ENCODE measurements around the gene GFPT2.

Gene GFPT2

DNA sequence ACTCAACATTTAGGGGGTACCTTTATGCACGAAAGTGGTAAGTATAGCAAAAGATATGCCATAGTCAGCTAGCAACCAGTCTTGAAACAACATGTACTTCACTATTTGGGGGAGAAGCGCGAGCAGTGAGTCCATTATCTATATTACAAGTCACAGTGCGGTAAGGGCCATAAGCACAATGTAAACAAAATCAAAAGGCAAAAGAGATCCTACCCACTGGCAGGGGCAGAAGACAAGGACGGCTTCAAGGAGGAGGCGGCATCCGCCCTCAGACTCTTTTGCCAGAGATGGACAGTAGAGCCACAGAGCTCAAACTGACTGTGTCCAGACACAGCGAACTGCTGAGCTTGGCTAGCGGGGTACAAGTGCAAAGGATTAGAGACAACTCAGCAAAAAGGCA is 70.9 kb downstream of the GFPT2 start:
- Histone ChIP-seq H3K27me3 (ENCODE audit: control insufficient read depth in 1 of 2, insufficient read depth in 1 of 2, low read length in 2 of 2) (no peaks in the 10 kb centered on the region), H3K14ac (ENCODE audit: low read length in 2 of 2) (no peak overlapping the region), H3K9ac (ENCODE audit: low read length) (no peak overlapping the region), H2AK5ac (ENCODE audit: low read length, severe bottlenecking) (no peak overlapping the region), H3K4me2 (ENCODE audit: low read length, poor library complexity, severe bottlenecking) (no peak overlapping the region), H3K9me3 (ENCODE audit: control insufficient read depth, low read length) (peaks cover 61% of the 10 kb centered on the region), H3K4me1 (ENCODE audit: control insufficient read depth, insufficient read depth, low read depth, low read length) (no peaks in the 10 kb centered on the region), H2BK120ac (ENCODE audit: low read depth, low read length) (no peak overlapping the region), H3K4me3 (ENCODE audit: insufficient read depth in 1 of 2, low read depth in 1 of 2, low read length in 2 of 2) (no peak overlapping the region), H2BK5ac (ENCODE audit: low read depth, low read length, poor library complexity, severe bottlenecking) (no peak overlapping the region), H3K36me3 (ENCODE audit: control insufficient read depth in 1 of 2, insufficient read depth in 2 of 2, low read depth in 1 of 2, low read length in 2 of 2) (peaks cover 30 to 76% of the 10 kb centered on the region in 2 experiments), H3K4ac (ENCODE audit: low read depth in 1 of 2, low read length in 2 of 2) (no peak overlapping the region), H4K8ac (ENCODE audit: low read length) (no peak overlapping the region), H4K91ac (ENCODE audit: low read length) (no peak overlapping the region), H3K27ac (ENCODE audit: low read length, poor library complexity, severe bottlenecking) (no peak overlapping the region), H2AFZ (ENCODE audit: low read depth, low read length) (no peak overlapping the region), H3K23ac (ENCODE audit: low read length in 2 of 2) (no peak overlapping the region), H2BK12ac (ENCODE audit: low read length in 2 of 2) (no peak overlapping the region), H3K18ac (ENCODE audit: low read depth in 1 of 2, low read length in 2 of 2) (no peak overlapping the region), H3K79me1 (replicated peaks; ENCODE audit: low read length, poor library complexity, severe bottlenecking) (peaks cover 39% of the 10 kb centered on the region), H2BK15ac (ENCODE audit: low read depth, poor library complexity, severe bottlenecking) (no peak overlapping the region)
- WGBS: 96% methylated on average over 9 of the region's 9 CpGs
- DNase-seq: no peak

DNA sequence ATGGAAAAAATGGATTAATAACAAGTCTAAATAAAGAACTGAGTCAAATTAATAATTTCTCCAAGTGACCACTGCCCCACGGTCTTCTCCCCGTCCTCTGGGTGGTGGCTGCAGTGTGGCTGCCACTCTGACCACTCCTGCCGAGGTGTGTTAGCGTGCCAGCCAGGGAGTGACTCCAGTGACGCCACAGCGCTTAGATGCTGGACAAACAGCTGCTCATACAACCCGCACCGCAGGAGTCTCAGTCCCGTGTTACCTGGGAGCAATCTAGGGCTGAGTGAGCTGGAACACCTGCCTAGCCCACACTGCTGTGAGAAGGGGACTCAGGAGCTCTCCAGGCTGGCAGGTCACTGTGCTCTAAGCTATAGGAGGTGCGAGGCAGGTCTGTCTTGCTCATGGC is 71.4 kb downstream of the GFPT2 start:
- Histone ChIP-seq H2AFZ (ENCODE audit: low read depth, low read length) (no peak overlapping the region), H3K79me1 (replicated peaks; ENCODE audit: low read length, poor library complexity, severe bottlenecking) (peaks cover 41% of the 10 kb centered on the region), H3K27ac (ENCODE audit: low read length, poor library complexity, severe bottlenecking) (no peak overlapping the region), H3K18ac (ENCODE audit: low read depth in 1 of 2, low read length in 2 of 2) (no peak overlapping the region), H3K27me3 (ENCODE audit: control insufficient read depth in 1 of 2, insufficient read depth in 1 of 2, low read length in 2 of 2) (no peaks in the 10 kb centered on the region), H3K4ac (ENCODE audit: low read depth in 1 of 2, low read length in 2 of 2) (no peak overlapping the region), H3K9ac (ENCODE audit: low read length) (no peak overlapping the region), H3K4me1 (ENCODE audit: control insufficient read depth, insufficient read depth, low read depth, low read length) (no peaks in the 10 kb centered on the region), H2BK5ac (ENCODE audit: low read depth, low read length, poor library complexity, severe bottlenecking) (no peak overlapping the region), H2BK15ac (ENCODE audit: low read depth, poor library complexity, severe bottlenecking) (no peak overlapping the region), H2AK5ac (ENCODE audit: low read length, severe bottlenecking) (no peak overlapping the region), H3K9me3 (ENCODE audit: control insufficient read depth, low read length) (peaks cover 67% of the 10 kb centered on the region), H3K14ac (ENCODE audit: low read length in 2 of 2) (no peak overlapping the region), H2BK120ac (ENCODE audit: low read depth, low read length) (no peak overlapping the region), H4K8ac (ENCODE audit: low read length) (no peak overlapping the region), H3K4me3 (ENCODE audit: insufficient read depth in 1 of 2, low read depth in 1 of 2, low read length in 2 of 2) (no peak overlapping the region), H4K91ac (ENCODE audit: low read length) (no peak overlapping the region), H3K4me2 (ENCODE audit: low read length, poor library complexity, severe bottlenecking) (no peak overlapping the region), H3K36me3 (ENCODE audit: control insufficient read depth in 1 of 2, insufficient read depth in 2 of 2, low read depth in 1 of 2, low read length in 2 of 2) (peaks cover 33 to 80% of the 10 kb centered on the region in 2 experiments), H2BK12ac (ENCODE audit: low read length in 2 of 2) (no peak overlapping the region), H3K23ac (ENCODE audit: low read length in 2 of 2) (no peak overlapping the region)
- DNase-seq: no peak
- WGBS: 97% methylated on average over 10 of the region's 10 CpGs

DNA sequence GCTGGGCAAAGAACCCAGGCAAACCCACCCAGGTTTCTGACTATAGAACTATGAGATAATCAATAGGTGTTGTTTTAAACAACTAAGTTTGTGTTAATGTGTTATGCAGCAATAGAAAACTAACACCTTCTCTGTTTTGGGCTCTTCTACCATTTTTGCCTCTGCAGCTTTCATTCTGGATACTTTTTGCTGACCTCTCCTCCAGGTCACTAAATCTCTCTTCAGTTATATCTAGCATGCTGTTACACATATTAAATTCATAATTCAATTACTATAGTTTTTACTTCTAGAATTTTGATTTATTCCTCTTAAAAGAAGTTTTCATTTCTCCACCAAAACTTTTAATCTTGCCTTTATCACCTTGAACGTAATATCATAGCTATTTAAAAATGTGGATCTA is 78.4 kb downstream of the GFPT2 start:
- H2BK12ac ChIP-seq (ENCODE audit: low read length in 2 of 2): no peak overlapping the region
- H3K18ac ChIP-seq (ENCODE audit: low read depth in 1 of 2, low read length in 2 of 2): no peak overlapping the region
- no peak overlapping the region for H3K27ac ChIP-seq (ENCODE audit: low read length, poor library complexity, severe bottlenecking)
- no peak overlapping the region for H2BK15ac ChIP-seq (ENCODE audit: low read depth, poor library complexity, severe bottlenecking)
- H3K36me3 ChIP-seq (ENCODE audit: control insufficient read depth in 1 of 2, insufficient read depth in 2 of 2, low read depth in 1 of 2, low read length in 2 of 2): peaks cover 23 to 68% of the 10 kb centered on the region in 2 experiments
- H2AFZ ChIP-seq (ENCODE audit: low read depth, low read length): no peak overlapping the region
- no peak overlapping the region for H3K23ac ChIP-seq (ENCODE audit: low read length in 2 of 2)
- H3K9ac ChIP-seq (ENCODE audit: low read length): no peak overlapping the region
- WGBS: no CpG with 5 or more reads among the region's 1 CpG
- no peaks in the 10 kb centered on the region for H3K4me1 ChIP-seq (ENCODE audit: control insufficient read depth, insufficient read depth, low read depth, low read length)
- no peak overlapping the region for H2AK5ac ChIP-seq (ENCODE audit: low read length, severe bottlenecking)
- no peak overlapping the region for H4K91ac ChIP-seq (ENCODE audit: low read length)
- H3K4me3 ChIP-seq (ENCODE audit: insufficient read depth in 1 of 2, low read depth in 1 of 2, low read length in 2 of 2): peak overlapping the region in 1 of 2 experiments; percentile 48
- no peak overlapping the region for H3K14ac ChIP-seq (ENCODE audit: low read length in 2 of 2)
- no peaks in the 10 kb centered on the region for H3K27me3 ChIP-seq (ENCODE audit: control insufficient read depth in 1 of 2, insufficient read depth in 1 of 2, low read length in 2 of 2)
- peaks cover 18% of the 10 kb centered on the region for H3K79me1 ChIP-seq (replicated peaks; ENCODE audit: low read length, poor library complexity, severe bottlenecking)
- no peak for DNase-seq
- H2BK120ac ChIP-seq (ENCODE audit: low read depth, low read length): no peak overlapping the region
- H2BK5ac ChIP-seq (ENCODE audit: low read depth, low read length, poor library complexity, severe bottlenecking): no peak overlapping the region
- H4K8ac ChIP-seq (ENCODE audit: low read length): no peak overlapping the region
- H3K4me2 ChIP-seq (ENCODE audit: low read length, poor library complexity, severe bottlenecking): no peak overlapping the region
- H3K9me3 ChIP-seq (ENCODE audit: control insufficient read depth, low read length): peaks cover 95% of the 10 kb centered on the region
- no peak overlapping the region for H3K4ac ChIP-seq (ENCODE audit: low read depth in 1 of 2, low read length in 2 of 2)

DNA sequence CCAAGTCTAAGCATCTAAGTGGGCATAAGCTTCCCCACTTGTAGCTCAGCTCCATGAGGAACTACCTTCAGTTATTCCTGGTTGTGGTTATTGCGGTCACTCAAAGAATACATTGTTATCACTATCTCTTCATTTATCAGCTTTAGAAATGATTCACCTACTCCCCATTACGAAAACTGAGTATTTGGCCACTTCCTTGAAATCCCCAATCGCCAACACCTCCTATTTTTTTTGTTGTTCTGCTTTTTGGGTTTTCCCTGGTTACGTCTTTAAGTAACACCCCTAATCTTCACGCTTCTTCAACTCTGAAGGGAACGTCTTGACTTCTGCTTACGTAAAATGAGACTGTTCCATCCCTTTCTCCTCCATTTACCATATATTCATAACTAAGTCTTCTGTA is 81.9 kb downstream of the GFPT2 start:
- H3K4me1 ChIP-seq (ENCODE audit: control insufficient read depth, insufficient read depth, low read depth, low read length): no peaks in the 10 kb centered on the region
- no peak overlapping the region for H2AK5ac ChIP-seq (ENCODE audit: low read length, severe bottlenecking)
- H4K8ac ChIP-seq (ENCODE audit: low read length): no peak overlapping the region
- no peak overlapping the region for H2AFZ ChIP-seq (ENCODE audit: low read depth, low read length)
- no peak overlapping the region for H2BK12ac ChIP-seq (ENCODE audit: low read length in 2 of 2)
- WGBS: 98% methylated on average over 5 of the region's 7 CpGs
- no peak overlapping the region for H3K4ac ChIP-seq (ENCODE audit: low read depth in 1 of 2, low read length in 2 of 2)
- peak overlapping the region in 1 of 2 experiments; percentile 3 for H3K4me3 ChIP-seq (ENCODE audit: insufficient read depth in 1 of 2, low read depth in 1 of 2, low read length in 2 of 2)
- no peak overlapping the region for H2BK15ac ChIP-seq (ENCODE audit: low read depth, poor library complexity, severe bottlenecking)
- no peak overlapping the region for H3K9ac ChIP-seq (ENCODE audit: low read length)
- no peak overlapping the region for H4K91ac ChIP-seq (ENCODE audit: low read length)
- H3K27ac ChIP-seq (ENCODE audit: low read length, poor library complexity, severe bottlenecking): no peak overlapping the region
- no peaks in the 10 kb centered on the region for H3K27me3 ChIP-seq (ENCODE audit: control insufficient read depth in 1 of 2, insufficient read depth in 1 of 2, low read length in 2 of 2)
- peaks cover 90% of the 10 kb centered on the region for H3K9me3 ChIP-seq (ENCODE audit: control insufficient read depth, low read length)
- DNase-seq: no peak
- no peak overlapping the region for H2BK5ac ChIP-seq (ENCODE audit: low read depth, low read length, poor library complexity, severe bottlenecking)
- no peak overlapping the region for H3K23ac ChIP-seq (ENCODE audit: low read length in 2 of 2)
- no peak overlapping the region for H3K14ac ChIP-seq (ENCODE audit: low read length in 2 of 2)
- peaks cover 30 to 68% of the 10 kb centered on the region in 2 experiments for H3K36me3 ChIP-seq (ENCODE audit: control insufficient read depth in 1 of 2, insufficient read depth in 2 of 2, low read depth in 1 of 2, low read length in 2 of 2)
- peaks cover 13% of the 10 kb centered on the region for H3K79me1 ChIP-seq (replicated peaks; ENCODE audit: low read length, poor library complexity, severe bottlenecking)
- no peak overlapping the region for H3K4me2 ChIP-seq (ENCODE audit: low read length, poor library complexity, severe bottlenecking)
- no peak overlapping the region for H3K18ac ChIP-seq (ENCODE audit: low read depth in 1 of 2, low read length in 2 of 2)
- H2BK120ac ChIP-seq (ENCODE audit: low read depth, low read length): no peak overlapping the region

Data from mesenchymal stem cell (in vitro differentiated cells and primary cell).